ENCODE results near the gene ZC3H18. TPM values are rescaled to one million over a fixed set of nuclear protein-coding genes. Genes with fewer than 3 reads are reported as not detected.

The ZC3H18 gene
- polyA plus RNA-seq, 1 donor from 2014 or later, result 12.8 TPM

DNA sequence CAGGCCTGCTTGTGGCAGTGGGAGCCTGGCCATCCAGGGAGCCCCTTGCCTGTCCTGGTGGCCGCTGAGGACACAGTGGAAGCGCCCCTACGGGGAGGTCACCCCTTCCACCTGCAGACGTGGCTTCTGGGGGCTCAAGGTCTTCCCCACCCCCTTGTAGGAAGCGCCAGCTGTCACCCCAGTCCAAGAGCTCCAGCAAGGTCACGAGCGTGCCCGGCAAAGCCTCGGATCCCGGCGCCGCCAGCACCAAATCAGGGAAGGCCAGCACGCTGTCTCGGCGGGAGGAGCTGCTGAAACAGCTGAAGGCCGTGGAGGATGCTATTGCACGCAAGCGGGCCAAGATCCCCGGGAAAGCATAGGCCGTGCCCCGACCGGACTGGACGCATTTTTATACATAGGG lies 60.7 kb downstream of the ZC3H18 start:
- no peak overlapping the region for H2AFZ ChIP-seq (ENCODE audit: low read depth, low read length)
- H3K4me2 ChIP-seq (ENCODE audit: low read length), result no peak overlapping the region
- no peaks in the 10 kb centered on the region for H3K79me2 ChIP-seq (replicated peaks; ENCODE audit: insufficient read depth, low read length)
- no peak overlapping the region for H3K9ac ChIP-seq (ENCODE audit: low read length)
- no peaks in the 10 kb centered on the region for H3K36me3 ChIP-seq (ENCODE audit: insufficient read depth, low read length)
- no peak overlapping the region for H3K4me3 ChIP-seq (ENCODE audit: low read length)
- H3K9me2 ChIP-seq (ENCODE audit: insufficient read depth, low read length), result no peaks in the 10 kb centered on the region
- TF ChIP-seq, protein P1, sequence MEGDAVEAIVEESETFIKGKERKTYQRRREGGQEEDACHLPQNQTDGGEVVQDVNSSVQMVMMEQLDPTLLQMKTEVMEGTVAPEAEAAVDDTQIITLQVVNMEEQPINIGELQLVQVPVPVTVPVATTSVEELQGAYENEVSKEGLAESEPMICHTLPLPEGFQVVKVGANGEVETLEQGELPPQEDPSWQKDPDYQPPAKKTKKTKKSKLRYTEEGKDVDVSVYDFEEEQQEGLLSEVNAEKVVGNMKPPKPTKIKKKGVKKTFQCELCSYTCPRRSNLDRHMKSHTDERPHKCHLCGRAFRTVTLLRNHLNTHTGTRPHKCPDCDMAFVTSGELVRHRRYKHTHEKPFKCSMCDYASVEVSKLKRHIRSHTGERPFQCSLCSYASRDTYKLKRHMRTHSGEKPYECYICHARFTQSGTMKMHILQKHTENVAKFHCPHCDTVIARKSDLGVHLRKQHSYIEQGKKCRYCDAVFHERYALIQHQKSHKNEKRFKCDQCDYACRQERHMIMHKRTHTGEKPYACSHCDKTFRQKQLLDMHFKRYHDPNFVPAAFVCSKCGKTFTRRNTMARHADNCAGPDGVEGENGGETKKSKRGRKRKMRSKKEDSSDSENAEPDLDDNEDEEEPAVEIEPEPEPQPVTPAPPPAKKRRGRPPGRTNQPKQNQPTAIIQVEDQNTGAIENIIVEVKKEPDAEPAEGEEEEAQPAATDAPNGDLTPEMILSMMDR (IDR thresholded peaks at IDR 0.05; ENCODE audit: poor library complexity, severe bottlenecking), result no peak
- no peak overlapping the region for H3K27ac ChIP-seq (ENCODE audit: low read length)
- H3F3A ChIP-seq (ENCODE audit: insufficient read depth, low read length, poor library complexity, severe bottlenecking), result no peaks in the 10 kb centered on the region
- no peaks in the 10 kb centered on the region for H4K20me1 ChIP-seq (ENCODE audit: insufficient read depth)
- no peaks in the 10 kb centered on the region for H3K9me3 ChIP-seq (ENCODE audit: low read length)
- peaks cover 13% of the 10 kb centered on the region for H3K27me3 ChIP-seq (ENCODE audit: insufficient read depth, low read depth, low read length)

DNA sequence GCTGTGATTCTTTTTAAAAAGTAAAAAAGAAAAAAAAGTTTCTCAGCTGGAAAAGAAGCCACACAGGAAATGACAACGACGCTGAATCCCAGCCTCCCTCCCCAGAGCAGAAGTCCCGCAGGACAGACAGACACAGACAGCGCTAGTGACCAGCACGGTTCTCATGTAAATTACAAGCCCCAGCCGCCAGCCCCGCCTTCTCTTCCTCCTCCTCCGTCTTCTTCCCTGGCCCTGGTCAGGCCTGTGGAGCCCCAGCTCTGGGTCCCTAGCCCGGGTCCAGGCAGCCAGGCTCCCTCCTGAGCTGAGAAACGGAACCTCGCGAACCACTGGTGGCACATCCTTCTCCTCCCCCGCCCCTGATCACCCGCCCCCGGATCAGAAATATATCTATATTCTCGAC lies 61.2 kb downstream of the ZC3H18 start:
- no peaks in the 10 kb centered on the region for H4K20me1 ChIP-seq (ENCODE audit: insufficient read depth)
- peaks cover 13% of the 10 kb centered on the region for H3K27me3 ChIP-seq (ENCODE audit: insufficient read depth, low read depth, low read length)
- no peak overlapping the region for H2AFZ ChIP-seq (ENCODE audit: low read depth, low read length)
- H3F3A ChIP-seq (ENCODE audit: insufficient read depth, low read length, poor library complexity, severe bottlenecking), result no peaks in the 10 kb centered on the region
- TF ChIP-seq MXI1 (conservative IDR thresholded peaks at IDR 0.05; ENCODE audit: poor library complexity, severe bottlenecking), result no peak
- no peak for TF ChIP-seq EZH2 (IDR thresholded peaks at IDR 0.05; ENCODE audit: borderline replicate concordance, insufficient read depth, low read length, poor library complexity, severe bottlenecking)
- TF ChIP-seq POLR2AphosphoS5 (IDR thresholded peaks at IDR 0.05), result no peak
- no peak for TF ChIP-seq TAF1 (IDR thresholded peaks at IDR 0.05; ENCODE audit: low read depth)
- H3K36me3 ChIP-seq (ENCODE audit: insufficient read depth, low read length), result no peaks in the 10 kb centered on the region
- no peaks in the 10 kb centered on the region for H3K9me3 ChIP-seq (ENCODE audit: low read length)
- no peak overlapping the region for H3K4me2 ChIP-seq (ENCODE audit: low read length)
- no peak overlapping the region for H3K4me3 ChIP-seq (ENCODE audit: low read length)
- no peaks in the 10 kb centered on the region for H3K9me2 ChIP-seq (ENCODE audit: insufficient read depth, low read length)
- H3K79me2 ChIP-seq (replicated peaks; ENCODE audit: insufficient read depth, low read length), result no peaks in the 10 kb centered on the region
- no peak overlapping the region for H3K9ac ChIP-seq (ENCODE audit: low read length)
- no peak overlapping the region for H3K27ac ChIP-seq (ENCODE audit: low read length)

GRCh38 chr16:88631920-88632586 lies 61.9 kb downstream of the ZC3H18 start:
- H3K4me2 ChIP-seq (ENCODE audit: low read length), result no peak overlapping the region
- no peaks in the 10 kb centered on the region for H3K36me3 ChIP-seq (ENCODE audit: insufficient read depth, low read length)
- H3K9ac ChIP-seq (ENCODE audit: low read length), result no peak overlapping the region
- H2AFZ ChIP-seq (ENCODE audit: low read depth, low read length), result no peak overlapping the region
- H3K27ac ChIP-seq (ENCODE audit: low read length), result no peak overlapping the region
- no peaks in the 10 kb centered on the region for H3K79me2 ChIP-seq (replicated peaks; ENCODE audit: insufficient read depth, low read length)
- peaks cover 13% of the 10 kb centered on the region for H3K27me3 ChIP-seq (ENCODE audit: insufficient read depth, low read depth, low read length)
- H4K20me1 ChIP-seq (ENCODE audit: insufficient read depth), result no peaks in the 10 kb centered on the region
- no peak overlapping the region for H3K4me3 ChIP-seq (ENCODE audit: low read length)
- no peaks in the 10 kb centered on the region for H3F3A ChIP-seq (ENCODE audit: insufficient read depth, low read length, poor library complexity, severe bottlenecking)
- TF ChIP-seq EZH2 (IDR thresholded peaks at IDR 0.05; ENCODE audit: borderline replicate concordance, insufficient read depth, low read length, poor library complexity, severe bottlenecking) (no peak), RAD21 (conservative IDR thresholded peaks at IDR 0.05) (no peak), SMC3 (conservative IDR thresholded peaks at IDR 0.05; ENCODE audit: poor library complexity) (no peak), MXI1 (conservative IDR thresholded peaks at IDR 0.05; ENCODE audit: poor library complexity, severe bottlenecking) (no peak)
- TF ChIP-seq, protein P1 (IDR thresholded peaks at IDR 0.05; ENCODE audit: poor library complexity, severe bottlenecking), result no peak
- TF ChIP-seq, protein P2, sequence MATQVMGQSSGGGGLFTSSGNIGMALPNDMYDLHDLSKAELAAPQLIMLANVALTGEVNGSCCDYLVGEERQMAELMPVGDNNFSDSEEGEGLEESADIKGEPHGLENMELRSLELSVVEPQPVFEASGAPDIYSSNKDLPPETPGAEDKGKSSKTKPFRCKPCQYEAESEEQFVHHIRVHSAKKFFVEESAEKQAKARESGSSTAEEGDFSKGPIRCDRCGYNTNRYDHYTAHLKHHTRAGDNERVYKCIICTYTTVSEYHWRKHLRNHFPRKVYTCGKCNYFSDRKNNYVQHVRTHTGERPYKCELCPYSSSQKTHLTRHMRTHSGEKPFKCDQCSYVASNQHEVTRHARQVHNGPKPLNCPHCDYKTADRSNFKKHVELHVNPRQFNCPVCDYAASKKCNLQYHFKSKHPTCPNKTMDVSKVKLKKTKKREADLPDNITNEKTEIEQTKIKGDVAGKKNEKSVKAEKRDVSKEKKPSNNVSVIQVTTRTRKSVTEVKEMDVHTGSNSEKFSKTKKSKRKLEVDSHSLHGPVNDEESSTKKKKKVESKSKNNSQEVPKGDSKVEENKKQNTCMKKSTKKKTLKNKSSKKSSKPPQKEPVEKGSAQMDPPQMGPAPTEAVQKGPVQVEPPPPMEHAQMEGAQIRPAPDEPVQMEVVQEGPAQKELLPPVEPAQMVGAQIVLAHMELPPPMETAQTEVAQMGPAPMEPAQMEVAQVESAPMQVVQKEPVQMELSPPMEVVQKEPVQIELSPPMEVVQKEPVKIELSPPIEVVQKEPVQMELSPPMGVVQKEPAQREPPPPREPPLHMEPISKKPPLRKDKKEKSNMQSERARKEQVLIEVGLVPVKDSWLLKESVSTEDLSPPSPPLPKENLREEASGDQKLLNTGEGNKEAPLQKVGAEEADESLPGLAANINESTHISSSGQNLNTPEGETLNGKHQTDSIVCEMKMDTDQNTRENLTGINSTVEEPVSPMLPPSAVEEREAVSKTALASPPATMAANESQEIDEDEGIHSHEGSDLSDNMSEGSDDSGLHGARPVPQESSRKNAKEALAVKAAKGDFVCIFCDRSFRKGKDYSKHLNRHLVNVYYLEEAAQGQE (IDR thresholded peaks at IDR 0.05; ENCODE audit: borderline replicate concordance), result no peak
- H3K9me3 ChIP-seq (ENCODE audit: low read length), result no peaks in the 10 kb centered on the region
- no peaks in the 10 kb centered on the region for H3K9me2 ChIP-seq (ENCODE audit: insufficient read depth, low read length)
